PFSK-1 (cell line): ENCODE results near the gene DMBT1.

Experiments
- FOXP2 ChIP-seq: optimal IDR thresholded peaks from 2 replicates; pipeline ENCODE3; 2011; ENCODE audit warnings: borderline replicate concordance, control low read depth, inconsistent platforms; ENCODE audit not compliant: insufficient read depth; ENCODE audit errors: extremely low read length, extremely low read depth
- POLR2AphosphoS5 ChIP-seq: IDR thresholded peaks from 2 replicates; pipeline ENCODE4 v1.6.1; 2012; ENCODE audit warnings: low read depth, mild to moderate bottlenecking, control low read depth, low read length, moderate library complexity
- REST ChIP-seq, 2 experiments: IDR thresholded peaks; 2 replicates each; pipeline versions ENCODE4 v1.6.1 to v1.8.0; 2011 to 2012; ENCODE audit warnings: low read depth in 2 of 2, low read length in 2 of 2, control low read depth in 1 of 2, inconsistent platforms in 1 of 2, mild to moderate bottlenecking in 1 of 2, moderate library complexity in 1 of 2; ENCODE audit not compliant: insufficient read depth in 1 of 2
- SIN3A ChIP-seq: IDR thresholded peaks from 2 replicates; pipeline ENCODE4 v1.6.1; 2012; ENCODE audit warnings: mild to moderate bottlenecking, low read length, moderate library complexity, borderline replicate concordance; ENCODE audit not compliant: insufficient read depth
- TAF1 ChIP-seq: IDR thresholded peaks from 2 replicates; pipeline ENCODE4 v1.6.1; 2012; ENCODE audit warnings: low read length, control low read depth, borderline replicate concordance; ENCODE audit not compliant: insufficient read depth

GRCh38 chr10:122657729-122658128 is 97.2 kb downstream of the DMBT1 start:
- no peak for TF ChIP-seq SIN3A
- no peak for TF ChIP-seq TAF1
- TF ChIP-seq REST (IDR thresholded peaks at IDR 0.05; ENCODE audit: insufficient read depth in 1 of 2, low read depth in 2 of 2, low read length in 2 of 2) = no peak
- no peak for TF ChIP-seq POLR2AphosphoS5
- TF ChIP-seq FOXP2 = no peak
